Esophagus mucosa (tissue), 1 donor: ENCODE results near the gene LYPLA2. TPM values are rescaled to one million over a fixed set of nuclear protein-coding genes. Genes with fewer than 3 reads are reported as not detected.

Experiments
- ATAC-seq: fragments of 200-7000 bp; cut with Tn5 transposase; one replicate; pipeline ENCODE4 v1.9.1; 2020
- total RNA-seq: library from RNA; stranded (reverse); gene quantifications from one replicate; pipeline ENCODE4 v1.2.4, GENCODE V29; 2023
- donor health status: DM: yes; HTN: yes; CAD: no.

LYPLA2 gene
- total RNA-seq, 1 donor from 2014 or later = 48.9 TPM

GRCh38 chr1:23838401-23838866 lies 47.5 kb downstream of the LYPLA2 start:
- peak; percentile 98 for ATAC-seq

DNA sequence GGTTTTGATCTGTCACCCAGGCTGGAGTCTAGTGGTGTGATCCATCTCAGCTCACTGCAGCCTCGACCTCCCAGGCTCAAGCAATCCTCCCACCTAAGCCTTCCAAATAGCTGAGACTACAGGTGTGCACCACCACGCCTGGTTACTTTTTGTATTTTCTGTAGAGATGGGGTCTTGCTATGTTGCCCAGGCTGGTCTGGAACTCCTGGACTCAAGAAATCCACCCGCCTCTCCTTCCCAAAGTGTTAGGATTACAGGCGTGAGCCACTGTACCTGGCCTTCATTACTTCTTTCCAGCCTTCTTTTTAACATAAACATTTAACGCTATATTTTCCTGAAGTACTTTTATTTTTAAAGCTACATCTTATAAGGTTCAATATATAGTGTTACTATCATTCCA lies 52.7 kb downstream of the LYPLA2 start:
- ATAC-seq = no peak

Other genes starting within 250 kb of the LYPLA2 start
- 25.7 TPM for gene ID3, start 231.6 kb upstream of the LYPLA2 start, total RNA-seq
- gene RPL11, start 99.3 kb upstream of the LYPLA2 start, total RNA-seq = 1,140 TPM
- gene ELOA, start 47.7 kb upstream of the LYPLA2 start, total RNA-seq = 35.1 TPM
- 63.8 TPM for gene PITHD1, start 12.7 kb upstream of the LYPLA2 start, total RNA-seq
- gene GALE, start 9.6 kb downstream of the LYPLA2 start, total RNA-seq = 61.6 TPM
- gene HMGCL, start 34.3 kb downstream of the LYPLA2 start, total RNA-seq = 28.2 TPM
- gene FUCA1, start 77.1 kb downstream of the LYPLA2 start, total RNA-seq = 7.7 TPM
- gene CNR2, start 122.2 kb downstream of the LYPLA2 start, total RNA-seq = 0.12 TPM
- 47.8 TPM for gene PNRC2, start 168.7 kb downstream of the LYPLA2 start, total RNA-seq
- 48.5 TPM for gene SRSF10, start 189.2 kb downstream of the LYPLA2 start, total RNA-seq